Keratinocyte (primary cell): ENCODE measurements around the gene TXNDC8.

ENCODE experiments used
- CTCF ChIP-seq, 3 experiments: IDR thresholded peaks in 1 of 3; conservative IDR thresholded peaks in 1 of 3; optimal IDR thresholded peaks in 1 of 3; 2 replicates in 2 of 3; 3 replicates in 1 of 3; pipeline versions ENCODE3 to v1.5.1; 2011; ENCODE audit warnings: low read length in 3 of 3, mild to moderate bottlenecking in 3 of 3, moderate library complexity in 2 of 3, control low read depth in 1 of 3, inconsistent platforms in 1 of 3; ENCODE audit not compliant: insufficient read depth in 2 of 3; ENCODE audit errors: extremely low read depth in 1 of 3
- EZH2 ChIP-seq: IDR thresholded peaks from one replicate; pipeline ENCODE4 v1.6.1; 2012; ENCODE audit warnings: inconsistent platforms, mild to moderate bottlenecking, low read length, moderate library complexity

GRCh38 chr9:110278080-110278707 is 59.5 kb downstream of the TXNDC8 start:
- TF ChIP-seq CTCF (optimal IDR thresholded peaks at IDR 0.05 in 1 of 3, IDR thresholded peaks at IDR 0.05 in 1 of 3, conservative IDR thresholded peaks at IDR 0.05 in 1 of 3; ENCODE audit: extremely low read depth in 1 of 3, insufficient read depth in 2 of 3, low read length in 3 of 3) = no peak
- no peak for TF ChIP-seq EZH2
